HG02885 (cell line): Measurements from ENCODE around the gene MAST2.
"Not testable (repeated sequence)": the region's sequence is repeated elsewhere in the genome, so short reads cannot be mapped to it uniquely, and the experiment has no call there.

Experiments used
- ATAC-seq: cut with Tn5 transposase; IDR thresholded peaks from one replicate; pipeline ENCODE4 v1.9.1; 2021; ENCODE audit warnings: mild to moderate bottlenecking; ENCODE audit not compliant: unreplicated experiment, poor library complexity

MAST2 gene

GRCh38 chr1:45850017-45850416 is 46.6 kb downstream of the MAST2 start:
- no peak for ATAC-seq

GRCh38 chr1:45854724-45855123 is 51.3 kb downstream of the MAST2 start:
- ATAC-seq: no peak

- ATAC-seq: no peak
Measured at GRCh38 chr1:45857101-45857700, 53.8 kb downstream of the MAST2 start.

GRCh38 chr1:45857755-45858492 is 54.5 kb downstream of the MAST2 start:
- not testable (repeated sequence) for ATAC-seq

GRCh38 chr1:45859221-45859620 is 55.8 kb downstream of the MAST2 start:
- ATAC-seq: no peak

- ATAC-seq: no peak
Measured at GRCh38 chr1:45862008-45862407, 58.6 kb downstream of the MAST2 start.

- ATAC-seq: no peak
Measured at GRCh38 chr1:45863218-45863617, 59.8 kb downstream of the MAST2 start.

GRCh38 chr1:45864167-45865106 is 61.0 kb downstream of the MAST2 start:
- ATAC-seq: no peak

GRCh38 chr1:45867697-45868348 is 64.4 kb downstream of the MAST2 start:
- ATAC-seq: no peak

- no peak for ATAC-seq
Measured at GRCh38 chr1:45868861-45869260, 65.4 kb downstream of the MAST2 start.

- ATAC-seq: no peak
Measured at GRCh38 chr1:45870500-45870899, 67.1 kb downstream of the MAST2 start.

GRCh38 chr1:45872173-45872801 is 68.9 kb downstream of the MAST2 start:
- ATAC-seq: not testable (repeated sequence)

GRCh38 chr1:45876000-45876617 is 72.7 kb downstream of the MAST2 start:
- ATAC-seq: no peak

GRCh38 chr1:45877264-45877663 is 73.9 kb downstream of the MAST2 start:
- no peak for ATAC-seq

- ATAC-seq: no peak
Measured at GRCh38 chr1:45879885-45880598, 76.6 kb downstream of the MAST2 start.

GRCh38 chr1:45880930-45881329 is 77.5 kb downstream of the MAST2 start:
- ATAC-seq: no peak

GRCh38 chr1:45883658-45884057 is 80.2 kb downstream of the MAST2 start:
- no peak for ATAC-seq

- no peak for ATAC-seq
Measured at GRCh38 chr1:45884700-45885099, 81.3 kb downstream of the MAST2 start.

GRCh38 chr1:45886229-45886628 is 82.8 kb downstream of the MAST2 start:
- no peak for ATAC-seq
